Prostate gland (tissue), 2 donors: ENCODE measurements around the gene CSTF3. TPM values are rescaled to one million over a fixed set of nuclear protein-coding genes. Genes with fewer than 3 reads are reported as not detected.

ENCODE experiments used
- DNase-seq: peaks from one replicate; pipeline ENCODE4 v3.0.0-alpha.2; 2019; ENCODE audit warnings: low spot score
- H3K27ac ChIP-seq, 2 donors: fragments of 200-600 bp; sonication (generic); 2 replicates each; pipeline ENCODE4 v1.5.1; 2017 to 2019
- H3K27me3 ChIP-seq: fragments of 200-600 bp; sonication (generic); replicated peaks from 2 replicates; pipeline ENCODE4 v1.5.1; 2019; ENCODE audit not compliant: insufficient read depth
- H3K36me3 ChIP-seq, 2 donors: fragments of 200-600 bp; sonication (generic); 1 replicate in 1 of 2; 2 replicates in 1 of 2; pipeline versions ENCODE4 v1.5.1 to v1.8.1; 2017 to 2019
- H3K4me1 ChIP-seq: fragments of 200-600 bp; sonication (generic); replicated peaks from 2 replicates; pipeline ENCODE4 v1.5.1; 2019
- H3K4me3 ChIP-seq, 2 donors: fragments of 200-600 bp; sonication (generic); 2 replicates each; pipeline ENCODE4 v1.5.1; 2017 to 2019
- H3K9me3 ChIP-seq: fragments of 200-600 bp; sonication (generic); 2 replicates; pipeline ENCODE4 v1.5.1; 2017
- POLR2A ChIP-seq: fragments of 450-650 bp; IDR thresholded peaks from one replicate; pipeline ENCODE4 v1.6.1; 2016; ENCODE audit warnings: antibody characterized with exemption, mild to moderate bottlenecking
- POLR2AphosphoS5 ChIP-seq: sonication (generic); formaldehyde crosslinking; IDR thresholded peaks from one replicate; pipeline ENCODE4 v1.6.1; 2017; ENCODE audit warnings: antibody characterized with exemption
- WGBS: methylation state at CpG from one replicate; pipeline ENCODE4 v1.1.5; 2018; 5-methylcytosine and 5-hydroxymethylcytosine counted together
- intact Hi-C: fragments of 100-400 bp; cut with DNase I; formaldehyde crosslinking; loops from one replicate; pipeline ENCODE4 v1.14.2; 2022
- total RNA-seq, 2 donors: library from RNA; depleted of rRNA; stranded (reverse); fragments of >200 nt; gene quantifications; one replicate each; pipeline ENCODE4 v1.1.0, GENCODE V29; 2016
- TF ChIP-seq, protein P1 (sequence below), 4 experiments: fragments of 200-600 bp in 2 of 4; fragments of 450-650 bp in 2 of 4; sonication (generic) in 2 of 4; IDR thresholded peaks; 1 replicate in 3 of 4; 2 replicates in 1 of 4; pipeline ENCODE4 v1.5.1; 2016 to 2019; ENCODE audit warnings: antibody characterized with exemption in 4 of 4, mild to moderate bottlenecking in 2 of 4, moderate library complexity in 2 of 4

Gene CSTF3
- total RNA-seq, 2 donors from 2014 or later, result 12.5 to 13.3 TPM

DNA sequence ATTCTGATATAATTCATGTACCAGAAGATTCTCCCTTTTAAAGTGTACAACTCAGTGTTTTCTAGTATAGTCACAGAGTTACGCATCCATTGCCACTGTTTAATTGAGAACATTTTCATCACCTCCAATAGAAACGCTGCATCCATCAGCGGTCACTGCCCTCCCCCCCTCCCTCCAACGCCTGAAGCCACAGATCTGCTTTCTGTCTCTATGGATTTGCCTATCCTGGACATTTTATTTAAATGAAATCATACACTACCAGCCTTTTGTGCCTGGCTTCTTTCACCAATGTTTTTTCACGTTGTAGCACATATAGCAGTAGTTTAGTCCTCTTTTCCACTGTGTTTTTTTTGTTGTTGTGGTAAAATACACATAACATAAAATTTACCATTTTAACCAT is 99.1 kb downstream of the CSTF3 start:
- TF ChIP-seq POLR2A (no peak), POLR2AphosphoS5 (no peak)
- TF ChIP-seq, protein P1, sequence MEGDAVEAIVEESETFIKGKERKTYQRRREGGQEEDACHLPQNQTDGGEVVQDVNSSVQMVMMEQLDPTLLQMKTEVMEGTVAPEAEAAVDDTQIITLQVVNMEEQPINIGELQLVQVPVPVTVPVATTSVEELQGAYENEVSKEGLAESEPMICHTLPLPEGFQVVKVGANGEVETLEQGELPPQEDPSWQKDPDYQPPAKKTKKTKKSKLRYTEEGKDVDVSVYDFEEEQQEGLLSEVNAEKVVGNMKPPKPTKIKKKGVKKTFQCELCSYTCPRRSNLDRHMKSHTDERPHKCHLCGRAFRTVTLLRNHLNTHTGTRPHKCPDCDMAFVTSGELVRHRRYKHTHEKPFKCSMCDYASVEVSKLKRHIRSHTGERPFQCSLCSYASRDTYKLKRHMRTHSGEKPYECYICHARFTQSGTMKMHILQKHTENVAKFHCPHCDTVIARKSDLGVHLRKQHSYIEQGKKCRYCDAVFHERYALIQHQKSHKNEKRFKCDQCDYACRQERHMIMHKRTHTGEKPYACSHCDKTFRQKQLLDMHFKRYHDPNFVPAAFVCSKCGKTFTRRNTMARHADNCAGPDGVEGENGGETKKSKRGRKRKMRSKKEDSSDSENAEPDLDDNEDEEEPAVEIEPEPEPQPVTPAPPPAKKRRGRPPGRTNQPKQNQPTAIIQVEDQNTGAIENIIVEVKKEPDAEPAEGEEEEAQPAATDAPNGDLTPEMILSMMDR (IDR thresholded peaks at IDR 0.05), result no peak
- intact Hi-C loops, result loop anchor here (10.0 kb wide), 1 partner anchor 257 kb away; no protein-coding TSS in a partner anchor
- 81% methylated on average over 5 of the region's 5 CpGs for WGBS
- no peaks in the 10 kb centered on the region for H3K27me3 ChIP-seq
- no peak overlapping the region for H3K27ac ChIP-seq
- no peak overlapping the region for H3K4me3 ChIP-seq
- H3K36me3 ChIP-seq, result no peaks in the 10 kb centered on the region
- no peaks in the 10 kb centered on the region for H3K9me3 ChIP-seq
- DNase-seq, result no peak
- peaks cover 7% of the 10 kb centered on the region for H3K4me1 ChIP-seq

GRCh38 chr11:33060271-33060670 is 101.0 kb downstream of the CSTF3 start:
- Histone ChIP-seq H3K9me3 (no peaks in the 10 kb centered on the region), H3K4me1 (peaks cover 7% of the 10 kb centered on the region), H3K36me3 (no peaks in the 10 kb centered on the region), H3K27ac (no peak overlapping the region), H3K27me3 (no peaks in the 10 kb centered on the region), H3K4me3 (no peak overlapping the region)
- TF ChIP-seq, protein P1 (IDR thresholded peaks at IDR 0.05), result no peak
- intact Hi-C loops, result loop anchor here (10.0 kb wide), 1 partner anchor 255 kb away; no protein-coding TSS in a partner anchor
- DNase-seq, result no peak
- 93% methylated on average over 3 of the region's 3 CpGs for WGBS

DNA sequence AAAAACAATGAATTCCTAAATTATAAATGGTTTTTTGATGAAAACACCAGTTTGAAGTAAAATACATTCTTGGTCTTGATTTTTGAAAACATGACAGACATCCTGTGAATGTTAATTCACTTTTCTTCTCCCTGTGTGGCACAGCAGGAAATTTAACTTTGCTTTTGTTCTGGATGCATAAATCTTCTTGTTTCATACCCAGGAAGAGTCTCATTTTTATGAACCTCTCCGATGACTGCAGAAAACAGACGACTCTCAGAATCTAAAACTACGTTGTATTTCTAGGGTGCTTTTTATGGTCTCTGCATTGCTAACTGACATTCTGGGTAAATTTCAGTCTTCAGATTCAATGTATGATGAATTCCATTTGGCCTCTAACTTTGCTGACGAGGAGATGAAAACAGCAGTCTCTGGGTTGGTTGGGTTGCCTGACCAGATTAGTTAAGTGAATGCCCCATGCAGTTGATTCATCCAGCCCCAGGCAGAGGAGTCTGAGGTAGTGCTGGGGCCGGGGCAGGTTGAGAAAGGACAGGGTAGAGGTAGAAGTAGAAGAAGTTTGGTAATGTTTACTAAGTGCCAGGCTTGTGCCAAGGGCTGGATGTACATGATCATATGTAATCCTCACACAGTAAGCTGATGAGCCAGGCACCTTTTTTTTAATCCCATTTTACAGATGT is 101.8 kb downstream of the CSTF3 start:
- WGBS, result 60% methylated on average over 5 of the region's 5 CpGs
- no peak for DNase-seq
- Histone ChIP-seq H3K4me3 (no peak overlapping the region), H3K4me1 (peaks cover 5% of the 10 kb centered on the region), H3K9me3 (no peaks in the 10 kb centered on the region), H3K27me3 (no peaks in the 10 kb centered on the region), H3K27ac (no peak overlapping the region), H3K36me3 (no peaks in the 10 kb centered on the region)
- TF ChIP-seq POLR2AphosphoS5 (no peak), POLR2A (no peak)
- TF ChIP-seq, protein P1 (IDR thresholded peaks at IDR 0.05), result no peak
- intact Hi-C loops, result loop anchor here (10.0 kb wide), 1 partner anchor 255 kb away; no protein-coding TSS in a partner anchor

DNA sequence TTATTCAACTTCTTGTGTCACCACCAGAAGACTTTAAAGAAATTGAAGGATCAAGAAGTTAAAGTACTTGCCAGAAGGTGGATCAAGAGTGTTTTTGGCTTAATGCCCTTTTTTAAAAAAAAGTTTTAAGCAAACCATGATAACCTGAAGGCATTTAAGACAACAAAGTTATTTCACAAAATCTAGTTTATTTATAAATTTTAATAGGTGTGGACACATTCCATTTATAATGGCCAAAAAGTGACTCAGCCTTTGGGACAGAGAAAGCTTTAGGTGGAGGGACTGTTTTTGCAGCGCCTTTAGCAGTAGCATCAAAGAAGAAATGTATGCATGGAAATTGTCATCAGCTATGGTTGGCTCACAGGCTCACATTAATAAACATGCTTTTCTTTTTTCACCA is 104.0 kb downstream of the CSTF3 start:
- no peak for DNase-seq
- no peak for TF ChIP-seq POLR2AphosphoS5
- no peak for TF ChIP-seq POLR2A
- TF ChIP-seq, protein P1 (IDR thresholded peaks at IDR 0.05), result no peak
- intact Hi-C loops, result no loop called here
- no peak overlapping the region for H3K4me3 ChIP-seq
- no peak overlapping the region for H3K27ac ChIP-seq
- no peaks in the 10 kb centered on the region for H3K4me1 ChIP-seq
- no peaks in the 10 kb centered on the region for H3K27me3 ChIP-seq
- 76% methylated on average over 1 of the region's 1 CpG for WGBS
- H3K36me3 ChIP-seq, result no peaks in the 10 kb centered on the region
- no peaks in the 10 kb centered on the region for H3K9me3 ChIP-seq

- Histone ChIP-seq H3K4me3 (no peak overlapping the region), H3K27ac (no peak overlapping the region), H3K36me3 (no peaks in the 10 kb centered on the region), H3K4me1 (no peaks in the 10 kb centered on the region), H3K27me3 (no peaks in the 10 kb centered on the region), H3K9me3 (no peaks in the 10 kb centered on the region)
- DNase-seq, result no peak
- intact Hi-C loops, result no loop called here
- TF ChIP-seq POLR2AphosphoS5 (no peak), POLR2A (no peak)
- TF ChIP-seq, protein P1 (IDR thresholded peaks at IDR 0.05), result no peak
Observed at GRCh38 chr11:33055375-33055774, 105.9 kb downstream of the CSTF3 start.
